ENCODE data around the gene EPC1.

GRCh38 chr10:32374605-32375004 is 27.6 kb upstream of the EPC1 start:
- TF ChIP-seq, protein P1, sequence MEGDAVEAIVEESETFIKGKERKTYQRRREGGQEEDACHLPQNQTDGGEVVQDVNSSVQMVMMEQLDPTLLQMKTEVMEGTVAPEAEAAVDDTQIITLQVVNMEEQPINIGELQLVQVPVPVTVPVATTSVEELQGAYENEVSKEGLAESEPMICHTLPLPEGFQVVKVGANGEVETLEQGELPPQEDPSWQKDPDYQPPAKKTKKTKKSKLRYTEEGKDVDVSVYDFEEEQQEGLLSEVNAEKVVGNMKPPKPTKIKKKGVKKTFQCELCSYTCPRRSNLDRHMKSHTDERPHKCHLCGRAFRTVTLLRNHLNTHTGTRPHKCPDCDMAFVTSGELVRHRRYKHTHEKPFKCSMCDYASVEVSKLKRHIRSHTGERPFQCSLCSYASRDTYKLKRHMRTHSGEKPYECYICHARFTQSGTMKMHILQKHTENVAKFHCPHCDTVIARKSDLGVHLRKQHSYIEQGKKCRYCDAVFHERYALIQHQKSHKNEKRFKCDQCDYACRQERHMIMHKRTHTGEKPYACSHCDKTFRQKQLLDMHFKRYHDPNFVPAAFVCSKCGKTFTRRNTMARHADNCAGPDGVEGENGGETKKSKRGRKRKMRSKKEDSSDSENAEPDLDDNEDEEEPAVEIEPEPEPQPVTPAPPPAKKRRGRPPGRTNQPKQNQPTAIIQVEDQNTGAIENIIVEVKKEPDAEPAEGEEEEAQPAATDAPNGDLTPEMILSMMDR (conservative IDR thresholded peaks at IDR 0.05; ENCODE audit: low read length), result no peak
- TF ChIP-seq EZH2phosphoT487 (IDR thresholded peaks at IDR 0.05; ENCODE audit: borderline replicate concordance, low read depth, low read length), result no peak

Data from OCI-LY7 (cell line).